Keratinocyte (primary cell): ENCODE results near the gene IWS1. TPM values are rescaled to one million over a fixed set of nuclear protein-coding genes. Genes with fewer than 3 reads are reported as not detected.

ENCODE experiments used
- DNase-seq: peaks from one replicate; pipeline ENCODE4 v3.0.0-alpha.2; 2011; ENCODE audit warnings: low read depth, missing footprints, low spot score
- FAIRE-seq: peaks from 2 replicates; lab custom pipeline; 2011; peaks lifted over from hg19 to GRCh38; lab: Jason Lieb, UNC
- H2AFZ ChIP-seq: 2 replicates; pipeline ENCODE4 v1.6.0; 2012; ENCODE audit warnings: low read length, control low read depth, inconsistent platforms; ENCODE audit not compliant: control insufficient read depth
- H3K27ac ChIP-seq: 2 replicates; pipeline ENCODE4 v1.5.1; 2011; ENCODE audit warnings: low read length; ENCODE audit not compliant: control insufficient read depth, insufficient read depth
- H3K27me3 ChIP-seq: 3 replicates; pipeline ENCODE4 v1.6.0; 2011; ENCODE audit warnings: low read length; ENCODE audit not compliant: control insufficient read depth, insufficient read depth; ENCODE audit errors: extremely low read depth
- H3K36me3 ChIP-seq, 2 experiments: 2 replicates in 1 of 2; 3 replicates in 1 of 2; pipeline ENCODE4 v1.5.1; 2011; ENCODE audit warnings: low read length in 2 of 2, mild to moderate bottlenecking in 1 of 2; ENCODE audit not compliant: control insufficient read depth in 2 of 2, insufficient read depth in 2 of 2; ENCODE audit errors: extremely low read depth in 1 of 2
- H3K4me1 ChIP-seq: 3 replicates; pipeline ENCODE4 v1.5.1; 2011; ENCODE audit warnings: low read length; ENCODE audit not compliant: control insufficient read depth, insufficient read depth; ENCODE audit errors: extremely low read depth
- H3K4me2 ChIP-seq: 3 replicates; pipeline ENCODE4 v1.6.0; 2011; ENCODE audit warnings: low read depth, low read length; ENCODE audit not compliant: control insufficient read depth, insufficient read depth; ENCODE audit errors: extremely low read depth
- H3K4me3 ChIP-seq, 3 experiments: fragments of 200-600 bp in 1 of 3; sonication (generic) in 1 of 3; 2 replicates in 2 of 3; 3 replicates in 1 of 3; pipeline ENCODE4 v1.5.1; 2011 to 2016; ENCODE audit warnings: low read length in 3 of 3, mild to moderate bottlenecking in 3 of 3, control low read depth in 2 of 3, inconsistent platforms in 1 of 3, low read depth in 1 of 3, mixed read lengths in 1 of 3, mixed run types in 1 of 3, moderate library complexity in 1 of 3; ENCODE audit not compliant: control insufficient read depth in 2 of 3, insufficient read depth in 2 of 3; ENCODE audit errors: extremely low read depth in 1 of 3
- H3K79me2 ChIP-seq: 2 replicates; pipeline ENCODE4 v1.6.0; 2012; ENCODE audit warnings: low read length; ENCODE audit not compliant: control insufficient read depth, insufficient read depth
- H3K9ac ChIP-seq: 3 replicates; pipeline ENCODE4 v1.6.0; 2011; ENCODE audit warnings: low read length; ENCODE audit not compliant: control insufficient read depth, insufficient read depth; ENCODE audit errors: extremely low read depth
- H3K9me1 ChIP-seq: 3 replicates; pipeline ENCODE4 v1.6.0; 2011; ENCODE audit warnings: low read length; ENCODE audit not compliant: control insufficient read depth, insufficient read depth; ENCODE audit errors: extremely low read depth
- H3K9me3 ChIP-seq: 2 replicates; pipeline ENCODE4 v1.5.1; 2012; ENCODE audit warnings: low read depth, low read length; ENCODE audit not compliant: control insufficient read depth
- H4K20me1 ChIP-seq: 3 replicates; pipeline ENCODE4 v1.6.0; 2011; ENCODE audit warnings: low read length; ENCODE audit not compliant: control insufficient read depth, insufficient read depth; ENCODE audit errors: extremely low read depth
- CTCF ChIP-seq, 3 experiments: IDR thresholded peaks in 1 of 3; conservative IDR thresholded peaks in 1 of 3; optimal IDR thresholded peaks in 1 of 3; 2 replicates in 2 of 3; 3 replicates in 1 of 3; pipeline versions ENCODE3 to v1.5.1; 2011; ENCODE audit warnings: low read length in 3 of 3, mild to moderate bottlenecking in 3 of 3, moderate library complexity in 2 of 3, control low read depth in 1 of 3, inconsistent platforms in 1 of 3; ENCODE audit not compliant: insufficient read depth in 2 of 3; ENCODE audit errors: extremely low read depth in 1 of 3
- EZH2 ChIP-seq: IDR thresholded peaks from one replicate; pipeline ENCODE4 v1.6.1; 2012; ENCODE audit warnings: inconsistent platforms, mild to moderate bottlenecking, low read length, moderate library complexity
- dilution Hi-C: fragments of 300-500 bp; cut with MboI; formaldehyde crosslinking; loops from one replicate; pipeline ENCODE4 v1.7.0; 2020; ENCODE audit warnings: low sequenced_read_pairs; ENCODE audit not compliant: extremely low pct_ligation_motif_present
- polyA plus RNA-seq, 5 experiments: library from polyadenylated mRNA; depleted of rRNA in 3 of 5; stranded (reverse) in 3 of 5; stranded (forward) in 1 of 5; unstranded in 1 of 5; fragments of >200 nt; gene quantifications; 1 replicate in 1 of 5; 2 replicates in 3 of 5; 3 replicates in 1 of 5; pipeline versions ENCODE4 v1.2.1 to v1.2.3, GENCODE V29; 2011 to 2012; ENCODE audit warnings: missing spikeins in 2 of 5, low read depth in 1 of 5, low replicate concordance in 1 of 5

IWS1 gene
- polyA plus RNA-seq, 1 donor (not counting 4 experiments of a cell fraction or from before 2014, with no cell fraction given) = 52.0 TPM

- Histone ChIP-seq H3K27me3 (peaks cover 15% of the 10 kb centered on the region), H3K27ac (no peak overlapping the region)
Measured at GRCh38 chr2:127542231-127542630, 15.9 kb upstream of the IWS1 start.

GRCh38 chr2:127541809-127542208, 15.5 kb upstream of the IWS1 start:
- peaks cover 15% of the 10 kb centered on the region for H3K27me3 ChIP-seq
- FAIRE-seq = no peak

More at GRCh38 chr2:127542231-127542630, 15.9 kb upstream of the IWS1 start:
- no peak overlapping the region for H2AFZ ChIP-seq
- DNase-seq (no peak), FAIRE-seq (no peak)
- no peaks in the 10 kb centered on the region for H3K79me2 ChIP-seq
- no peaks in the 10 kb centered on the region for H3K9me1 ChIP-seq
- no peaks in the 10 kb centered on the region for H3K36me3 ChIP-seq
- H3K4me1 ChIP-seq = no peaks in the 10 kb centered on the region
- no peak overlapping the region for H3K4me3 ChIP-seq
- dilution Hi-C loops = no loop called here
- no peaks in the 10 kb centered on the region for H4K20me1 ChIP-seq
- no peaks in the 10 kb centered on the region for H3K9me3 ChIP-seq
- TF ChIP-seq CTCF (optimal IDR thresholded peaks at IDR 0.05 in 1 of 3, IDR thresholded peaks at IDR 0.05 in 1 of 3, conservative IDR thresholded peaks at IDR 0.05 in 1 of 3; ENCODE audit: extremely low read depth in 1 of 3, insufficient read depth in 2 of 3, low read length in 3 of 3) (no peak), EZH2 (no peak)
- H3K9ac ChIP-seq = no peak overlapping the region
- no peak overlapping the region for H3K4me2 ChIP-seq

More at GRCh38 chr2:127541809-127542208, 15.5 kb upstream of the IWS1 start:
- H2AFZ ChIP-seq = no peak overlapping the region
- no peaks in the 10 kb centered on the region for H3K79me2 ChIP-seq
- no peak overlapping the region for H3K4me3 ChIP-seq
- no peaks in the 10 kb centered on the region for H3K9me3 ChIP-seq
- dilution Hi-C loops = no loop called here
- no peaks in the 10 kb centered on the region for H4K20me1 ChIP-seq
- no peaks in the 10 kb centered on the region for H3K9me1 ChIP-seq
- TF ChIP-seq EZH2 = no peak
- no peak for TF ChIP-seq CTCF (optimal IDR thresholded peaks at IDR 0.05 in 1 of 3, IDR thresholded peaks at IDR 0.05 in 1 of 3, conservative IDR thresholded peaks at IDR 0.05 in 1 of 3; ENCODE audit: extremely low read depth in 1 of 3, insufficient read depth in 2 of 3, low read length in 3 of 3)
- no peak overlapping the region for H3K27ac ChIP-seq
- H3K4me2 ChIP-seq = no peak overlapping the region
- H3K9ac ChIP-seq = no peak overlapping the region
- no peak for DNase-seq
- no peaks in the 10 kb centered on the region for H3K36me3 ChIP-seq
- H3K4me1 ChIP-seq = no peaks in the 10 kb centered on the region
